ENCODE data around the gene RGS6.

RGS6 gene

DNA sequence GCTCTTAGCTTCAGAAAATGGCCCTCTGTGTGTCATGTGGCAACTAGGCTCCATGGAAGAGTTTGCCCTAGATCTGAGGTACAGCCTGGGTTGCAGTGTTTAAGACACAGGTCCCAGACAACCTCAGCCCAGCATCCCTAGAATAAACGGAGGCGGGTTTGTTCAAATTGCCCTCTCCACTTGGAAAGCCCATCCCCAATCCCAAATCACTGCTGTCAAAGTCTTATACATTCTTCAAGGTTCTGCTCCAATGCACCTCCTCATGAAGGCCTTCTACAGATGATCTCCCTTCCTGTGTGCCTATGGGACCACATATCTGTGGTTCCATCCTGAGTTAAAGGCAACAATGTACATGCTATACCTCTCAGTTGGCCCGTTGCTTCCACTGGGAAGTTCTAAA is 671.9 kb downstream of the RGS6 start:
- no peak for DNase-seq (ENCODE audit: low read depth in 2 of 2, low spot score in 1 of 2)

DNA sequence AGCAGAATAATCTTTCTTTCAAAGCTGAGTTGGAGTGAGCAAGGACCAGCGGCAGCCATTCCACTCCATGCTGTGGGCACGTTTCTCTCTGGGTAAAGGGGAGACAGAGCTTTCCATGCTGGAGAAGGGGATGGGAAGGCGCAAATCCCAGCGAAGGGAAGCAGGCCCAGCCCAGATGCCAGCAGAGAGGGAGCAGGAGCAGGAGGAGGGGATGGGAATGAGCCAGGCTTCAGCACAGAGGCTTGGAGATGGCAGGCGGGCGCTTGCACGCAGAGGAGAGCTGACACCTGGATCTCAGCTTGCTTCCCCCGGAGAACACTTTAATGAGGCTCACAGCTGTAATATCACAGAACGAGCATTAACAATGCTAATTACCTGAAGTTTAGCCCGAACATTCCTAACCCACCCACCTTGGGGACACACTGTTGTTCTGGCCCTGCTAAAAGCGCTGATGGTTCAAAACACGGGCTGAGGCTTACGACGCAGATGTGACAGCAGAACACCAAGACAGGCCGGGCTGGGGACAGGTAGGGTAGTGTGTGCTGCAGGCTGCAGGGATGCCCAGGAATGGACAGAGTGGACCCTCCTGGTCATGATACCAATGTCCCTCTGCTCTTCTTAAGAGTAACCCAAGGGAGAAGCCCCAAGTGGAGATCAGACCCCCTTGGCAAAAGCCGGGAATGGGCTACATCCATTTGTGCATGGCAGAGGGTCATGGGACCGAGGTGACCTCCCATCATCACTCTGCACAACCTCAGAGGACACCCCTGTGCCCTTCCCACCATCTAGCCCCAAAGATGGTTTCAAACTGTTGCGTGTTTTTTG is 673.1 kb downstream of the RGS6 start:
- DNase-seq (ENCODE audit: low read depth in 2 of 2, low spot score in 1 of 2) = no peak

DNA sequence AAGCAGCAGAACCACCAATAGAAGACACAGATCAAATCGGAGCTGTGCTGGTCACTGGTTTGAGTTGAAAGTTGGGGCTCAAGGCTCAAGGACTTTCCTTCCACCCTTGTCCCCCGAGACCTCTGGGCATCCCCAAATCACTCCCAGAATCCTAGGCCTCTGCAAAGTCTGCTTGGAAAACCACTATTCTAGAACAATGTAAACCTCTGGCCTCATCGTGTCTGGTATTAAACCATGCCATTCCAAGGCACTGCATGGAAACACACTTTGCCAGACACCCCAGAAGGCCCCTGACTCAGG is 673.6 kb downstream of the RGS6 start:
- DNase-seq (ENCODE audit: low read depth in 2 of 2, low spot score in 1 of 2) = no peak

DNA sequence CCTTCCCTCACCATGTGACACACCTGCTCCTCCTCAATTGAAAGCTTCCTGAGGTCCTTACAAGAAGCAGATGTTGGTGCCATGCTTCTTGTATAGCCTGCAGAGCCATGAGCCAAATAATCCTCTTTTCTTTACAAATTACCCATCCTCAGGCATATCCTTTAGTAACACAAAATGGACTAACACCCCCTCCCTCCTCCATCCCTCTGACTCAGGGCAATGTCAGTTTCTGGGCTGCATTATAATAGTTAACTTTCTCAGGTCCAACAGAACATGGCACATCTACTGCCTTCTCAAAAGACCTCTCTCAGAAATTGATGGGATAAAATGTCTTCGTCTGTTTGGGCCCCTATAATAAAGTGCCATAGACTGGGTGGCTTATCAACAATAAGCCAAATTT is 674.6 kb downstream of the RGS6 start:
- DNase-seq (ENCODE audit: low read depth in 2 of 2, low spot score in 1 of 2) = no peak

DNA sequence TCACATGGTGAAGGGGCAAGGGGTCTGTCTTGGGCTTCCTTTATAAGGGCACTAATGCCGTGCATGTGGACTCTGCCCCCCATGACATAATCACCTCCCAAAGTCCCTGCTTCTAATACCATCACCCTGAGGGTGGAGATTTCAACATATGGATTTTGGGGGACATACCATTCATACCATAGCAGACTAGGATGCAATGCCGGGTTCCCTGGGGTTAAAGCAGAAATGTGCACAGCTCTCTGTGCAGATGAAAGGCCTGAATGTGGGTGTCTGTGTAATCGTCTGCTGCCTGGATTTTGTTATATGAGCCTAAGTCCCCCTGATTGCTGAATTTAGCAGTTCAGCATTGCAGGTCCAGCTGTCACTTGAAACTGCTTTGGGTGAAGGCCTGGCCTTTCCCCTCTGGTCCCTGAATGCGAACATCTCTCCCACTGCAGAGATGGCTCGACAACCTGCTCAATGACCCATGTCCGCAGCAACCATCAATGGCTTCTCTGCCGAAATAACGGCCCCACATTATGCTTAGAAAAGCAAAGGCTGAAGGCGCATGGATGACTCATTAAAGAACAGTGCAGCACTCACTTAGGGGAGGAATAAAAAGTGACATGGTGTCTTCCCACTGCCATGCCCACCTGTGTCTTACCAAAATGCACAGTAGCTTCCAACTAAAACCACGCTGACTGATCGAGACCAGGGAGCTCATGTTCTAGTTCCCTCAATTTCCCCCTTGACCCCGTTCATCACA is 675.3 kb downstream of the RGS6 start:
- DNase-seq (ENCODE audit: low read depth in 2 of 2, low spot score in 1 of 2) = no peak

DNA sequence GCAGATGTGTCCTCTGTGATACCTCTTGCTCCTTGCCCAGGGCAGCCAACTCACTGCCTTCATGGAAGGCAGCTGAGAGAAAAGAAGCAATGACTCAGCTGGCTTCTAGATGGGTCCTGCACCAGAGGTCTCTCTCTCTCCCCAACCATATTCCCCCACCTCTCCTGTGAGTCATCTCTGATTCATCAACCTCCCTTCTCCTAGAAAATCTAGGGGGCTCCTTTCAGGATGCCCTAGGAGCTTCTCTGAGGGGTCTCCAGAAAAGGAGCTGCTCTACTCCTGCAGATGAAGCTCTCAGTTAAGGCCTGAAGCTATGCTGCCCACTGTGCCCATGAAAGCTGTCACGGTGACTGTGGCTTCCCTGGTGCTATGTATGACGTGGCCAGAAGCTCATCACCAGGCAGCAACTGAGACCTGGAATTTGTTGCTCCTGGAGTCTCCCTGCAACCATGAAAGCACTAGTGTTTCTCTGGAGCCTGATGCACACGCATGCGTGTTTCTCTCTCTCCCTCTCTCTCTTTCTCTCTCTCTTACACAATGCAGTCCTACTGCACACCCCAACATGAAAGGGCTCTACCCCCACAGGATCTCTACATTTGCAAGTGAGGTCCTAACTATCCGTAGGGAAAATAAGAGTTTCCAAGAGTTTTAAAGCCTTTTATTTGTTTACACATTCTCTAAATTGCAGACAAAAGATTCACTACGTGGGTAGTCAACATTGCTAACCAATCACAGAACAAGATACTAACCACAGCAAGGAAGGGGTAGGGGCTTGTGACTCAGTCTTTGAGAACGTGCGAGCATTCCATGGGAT is 676.4 kb downstream of the RGS6 start:
- DNase-seq (ENCODE audit: low read depth in 2 of 2, low spot score in 1 of 2) = no peak

DNA sequence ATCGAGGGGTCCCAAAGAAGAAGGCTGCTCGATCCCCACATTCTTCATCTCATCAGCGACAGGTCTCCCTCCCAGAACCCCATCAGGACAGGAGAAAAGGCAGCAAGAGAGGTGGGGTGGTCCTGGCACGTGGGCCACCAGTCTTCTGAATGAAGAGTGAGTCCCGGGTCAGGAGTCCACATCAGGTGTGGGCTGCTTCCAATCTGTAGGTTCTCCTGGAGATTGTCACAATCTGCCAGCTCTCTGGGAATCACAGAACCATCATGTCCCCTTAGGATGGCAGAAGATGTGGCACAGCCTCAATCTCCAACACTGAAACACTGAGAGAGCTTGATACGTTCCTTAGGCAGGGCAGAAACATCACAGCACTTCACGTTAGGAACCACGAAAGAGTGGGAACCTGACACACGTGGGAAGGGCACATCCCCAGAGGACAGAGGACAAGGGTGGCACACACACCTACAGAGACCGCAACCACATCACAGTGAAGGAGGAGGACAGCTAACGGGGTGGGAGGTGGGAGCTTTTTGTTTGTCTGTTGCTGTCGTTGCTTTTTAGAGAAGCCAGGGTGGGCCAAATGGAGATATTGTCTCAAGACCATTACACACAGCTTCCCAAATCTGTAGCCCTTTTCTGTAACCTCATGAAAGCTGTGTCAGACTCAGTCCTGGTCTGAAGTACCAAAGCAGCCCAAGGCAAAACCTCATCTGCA is 677.1 kb downstream of the RGS6 start:
- no peak for DNase-seq (ENCODE audit: low read depth in 2 of 2, low spot score in 1 of 2)

DNA sequence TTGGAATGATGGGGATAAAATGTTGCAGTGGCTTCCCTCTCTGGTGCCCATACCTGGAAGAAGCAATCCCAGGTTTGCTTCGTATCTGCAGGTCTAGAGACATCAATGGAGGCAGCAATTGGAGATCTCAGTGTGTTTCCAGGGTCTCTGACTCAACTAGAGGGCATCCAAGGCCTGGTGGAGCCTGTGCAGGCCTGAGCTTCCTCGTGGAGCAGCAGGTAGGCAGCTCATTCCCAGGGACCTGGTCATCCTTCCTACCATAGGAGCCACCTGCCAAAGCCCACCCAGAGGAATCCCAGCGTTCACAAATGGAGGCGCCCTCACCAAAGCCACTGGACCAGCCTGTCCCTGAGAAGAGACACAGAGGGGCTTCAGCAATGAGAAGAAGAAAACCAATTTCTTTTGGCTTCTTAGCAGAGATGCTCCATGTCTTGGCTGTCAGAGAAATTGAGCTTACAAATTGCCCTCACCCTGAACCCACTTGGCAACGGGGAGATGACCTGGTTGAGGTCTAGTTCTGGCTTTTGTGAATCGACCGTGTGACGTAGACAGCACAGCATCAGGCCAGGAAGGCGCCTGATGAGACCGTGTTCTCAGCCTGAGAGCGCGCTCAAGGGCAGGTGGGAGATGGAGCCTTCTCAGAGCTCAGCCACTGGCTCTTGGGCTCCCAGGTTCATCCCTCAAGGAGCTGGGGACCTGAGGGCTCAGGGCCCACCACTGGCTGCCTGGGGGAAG is 678.0 kb downstream of the RGS6 start:
- no peak for DNase-seq (ENCODE audit: low read depth in 2 of 2, low spot score in 1 of 2)

DNA sequence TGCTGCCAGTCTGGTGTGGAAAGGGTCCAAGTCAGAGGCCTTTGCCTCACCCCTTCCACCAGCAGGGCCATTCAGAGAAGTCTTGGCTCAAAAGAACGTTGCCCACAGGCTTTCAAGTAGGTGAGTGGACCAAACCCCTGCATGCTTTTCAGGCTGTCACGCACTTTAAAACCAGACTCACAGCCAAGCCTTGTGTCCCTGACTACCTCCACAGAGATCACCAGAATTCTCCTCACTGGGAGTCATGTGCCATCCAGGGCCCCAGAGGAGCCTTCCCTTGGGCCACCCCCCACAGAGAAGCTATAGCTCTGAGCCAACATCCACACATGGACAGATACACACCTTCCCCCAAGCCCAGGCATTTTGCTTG is 678.6 kb downstream of the RGS6 start:
- no peak for DNase-seq (ENCODE audit: low read depth in 2 of 2, low spot score in 1 of 2)

DNA sequence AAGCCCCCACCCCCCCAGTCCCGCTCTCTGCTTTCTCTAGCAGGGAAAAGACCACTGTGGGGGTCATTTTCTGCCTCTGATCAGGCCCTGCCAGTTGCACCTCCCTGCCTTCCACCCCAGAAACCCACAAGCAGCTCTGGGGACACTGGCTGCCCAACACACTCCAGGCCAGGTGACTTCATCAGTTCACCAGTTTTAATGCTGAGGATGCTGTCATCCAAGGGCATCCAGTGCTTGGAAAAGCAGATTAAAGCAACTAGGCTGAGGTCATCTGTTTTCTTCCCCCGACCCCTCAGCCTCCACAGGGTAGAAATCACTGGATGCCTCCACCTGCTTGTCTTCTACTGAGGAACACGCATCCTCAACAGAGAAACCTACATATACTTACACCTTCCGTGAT is 679.3 kb downstream of the RGS6 start:
- no peak for DNase-seq (ENCODE audit: low read depth in 2 of 2, low spot score in 1 of 2)

DNA sequence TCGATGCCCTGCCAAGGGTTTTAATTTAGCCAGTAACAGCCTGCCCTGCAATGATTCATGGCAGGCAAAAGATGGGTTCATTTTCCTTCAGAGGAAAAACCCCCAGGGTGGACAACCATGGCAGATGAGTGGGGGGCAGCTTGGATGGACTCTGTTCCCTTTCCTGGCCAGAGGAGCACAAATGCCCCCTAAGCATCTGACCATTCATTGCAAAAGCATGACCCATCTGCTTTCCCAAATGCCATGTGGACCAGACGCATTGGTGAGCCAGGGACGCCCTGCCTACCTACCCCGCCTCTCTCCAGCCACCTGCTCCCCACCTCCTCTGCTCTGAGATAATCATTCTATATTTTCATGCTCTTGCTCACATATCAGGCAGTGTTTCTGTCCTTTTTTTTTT is 679.8 kb downstream of the RGS6 start:
- no peak for DNase-seq (ENCODE audit: low read depth in 2 of 2, low spot score in 1 of 2)

DNA sequence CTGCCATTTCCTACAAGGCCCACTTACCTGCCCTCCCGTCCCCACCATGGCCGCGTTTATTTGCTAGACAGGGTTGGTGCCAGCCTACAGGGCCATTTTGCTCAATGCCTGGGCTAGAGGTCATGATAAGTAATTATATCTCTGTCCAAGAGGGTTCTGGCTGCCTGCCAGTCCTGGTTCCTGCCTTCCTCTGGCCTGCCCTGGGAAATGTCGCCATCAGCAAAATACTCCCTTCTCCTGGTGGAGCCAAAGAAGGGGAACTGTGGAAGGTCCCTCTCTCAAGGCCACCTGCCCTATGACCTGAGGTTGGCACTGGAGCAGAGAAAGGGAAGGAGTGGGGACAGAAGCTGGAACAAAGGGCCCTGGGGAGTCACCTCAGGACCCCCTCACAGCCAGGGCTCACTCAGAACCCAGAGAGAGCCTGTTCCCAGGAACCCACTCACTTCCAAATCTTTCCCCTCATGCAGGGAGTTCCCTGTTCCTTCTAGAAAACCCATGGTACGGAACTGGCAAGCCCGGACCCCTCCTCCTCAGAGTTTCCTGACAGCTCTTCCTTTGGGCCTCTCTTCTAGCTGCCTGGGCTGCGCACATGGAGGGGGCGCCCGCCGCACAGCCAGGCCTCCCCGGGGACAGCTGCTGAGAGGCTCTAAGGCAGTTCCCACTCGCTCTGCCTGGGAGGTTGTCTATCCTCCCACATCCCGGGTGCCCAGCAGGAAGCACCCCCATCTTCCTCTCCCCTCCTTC is 681.2 kb downstream of the RGS6 start:
- no peak for DNase-seq (ENCODE audit: low read depth in 2 of 2, low spot score in 1 of 2)

DNA sequence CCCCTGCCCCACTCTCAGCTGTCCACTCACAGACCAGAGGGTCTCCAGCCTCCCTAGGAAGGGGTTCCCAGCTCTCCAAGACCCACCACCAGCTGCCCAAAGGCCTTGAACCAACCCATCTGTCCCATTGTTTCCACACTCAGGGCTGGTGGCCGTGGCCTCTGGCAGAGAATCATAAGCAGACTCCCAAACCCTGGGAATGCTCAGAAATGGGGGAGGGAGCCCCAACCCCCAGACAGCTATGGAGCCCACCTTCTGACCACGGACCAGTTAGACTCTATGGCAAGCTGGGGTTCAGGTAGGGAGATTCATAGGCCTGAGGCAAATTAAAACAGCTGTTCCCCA is 681.7 kb downstream of the RGS6 start:
- DNase-seq (ENCODE audit: low read depth in 2 of 2, low spot score in 1 of 2) = no peak

DNA sequence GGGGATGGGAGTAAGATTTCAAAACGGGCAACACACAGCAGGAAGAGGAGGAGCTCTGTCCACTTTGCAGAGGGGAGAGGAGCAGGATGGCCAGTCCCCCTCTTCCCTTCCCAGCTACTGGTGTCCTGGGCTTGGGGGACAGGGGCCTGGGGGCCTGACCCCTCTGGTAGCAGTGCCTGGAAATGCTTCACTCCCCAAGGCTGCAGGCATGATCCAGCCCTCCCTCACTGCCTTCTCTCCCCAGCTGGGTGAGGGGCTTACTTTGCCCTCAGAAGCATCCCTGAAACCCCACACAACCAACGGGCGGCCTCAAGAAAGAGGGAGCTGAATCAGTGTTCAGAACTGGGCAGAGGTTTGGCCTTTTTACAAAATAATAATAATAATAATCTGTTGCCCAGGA is 682.1 kb downstream of the RGS6 start:
- DNase-seq (ENCODE audit: low read depth in 2 of 2, low spot score in 1 of 2) = no peak

DNA sequence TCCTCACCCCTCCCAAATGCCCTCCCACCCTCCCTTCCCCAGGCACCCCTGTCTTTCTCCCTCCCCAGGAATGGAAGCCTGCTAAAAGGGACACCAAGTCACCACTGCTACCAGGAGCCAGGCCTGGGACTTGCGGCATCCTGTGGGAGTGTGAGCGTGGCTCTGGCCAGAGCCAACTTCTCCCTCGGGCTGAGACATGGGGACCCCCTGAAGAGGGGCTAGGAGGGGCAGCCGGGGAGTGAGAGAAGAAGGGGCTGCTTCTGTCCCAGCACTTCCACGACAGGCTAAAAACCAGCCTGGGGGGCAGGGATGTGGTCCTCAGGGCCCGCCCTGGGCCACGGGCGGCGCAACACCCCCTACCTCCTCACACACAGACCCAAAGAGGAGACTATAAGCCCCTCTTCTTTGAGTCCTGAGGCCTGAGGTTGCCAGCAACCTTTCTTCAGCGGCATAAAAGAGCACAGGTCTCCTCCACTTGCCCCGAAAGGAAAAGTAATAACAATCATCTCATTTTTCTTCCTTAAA is 682.7 kb downstream of the RGS6 start:
- no peak for DNase-seq (ENCODE audit: low read depth in 2 of 2, low spot score in 1 of 2)

DNA sequence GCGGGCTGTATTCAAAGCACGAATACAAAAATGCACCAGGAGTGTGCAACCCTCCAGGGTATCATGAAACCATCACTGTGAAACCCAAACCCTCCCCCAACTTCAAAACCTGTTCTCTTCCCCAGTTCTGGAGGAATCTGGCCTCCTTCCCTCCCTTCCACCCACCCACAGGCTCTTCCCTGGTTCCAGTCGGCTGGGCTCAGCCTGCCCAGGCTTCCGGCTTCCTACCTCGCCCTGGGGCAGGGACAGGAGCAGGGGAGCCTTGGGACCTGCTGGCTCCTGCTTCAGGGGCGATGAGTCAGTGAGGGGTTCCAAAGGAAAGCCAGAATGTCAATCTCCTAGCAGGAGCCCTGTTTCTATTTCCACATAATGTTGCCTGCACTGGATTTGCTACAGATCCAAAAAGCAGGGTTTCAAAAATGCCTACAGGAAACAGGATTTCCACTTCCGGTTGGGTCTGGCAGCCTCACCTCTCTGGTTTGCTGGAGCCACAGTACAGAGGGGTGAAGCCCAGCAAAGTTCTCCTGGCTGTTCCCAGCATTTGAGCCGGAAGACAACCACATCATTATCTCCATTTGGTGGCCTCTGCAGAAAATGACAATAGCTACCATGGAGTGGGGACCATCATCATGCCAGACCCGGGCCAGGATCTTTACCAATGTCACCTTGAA is 683.4 kb downstream of the RGS6 start:
- no peak for DNase-seq (ENCODE audit: low read depth in 2 of 2, low spot score in 1 of 2)
